ENCODE results near the gene COL7A1. TPM values are rescaled to one million over a fixed set of nuclear protein-coding genes. Genes with fewer than 3 reads are reported as not detected.

Gene COL7A1
- total and polyA plus RNA-seq, 2 of the 13 experiments (the other 11 are each of a cell fraction or from before 2014, with no cell fraction given) = 2.7 to 11.7 TPM

DNA sequence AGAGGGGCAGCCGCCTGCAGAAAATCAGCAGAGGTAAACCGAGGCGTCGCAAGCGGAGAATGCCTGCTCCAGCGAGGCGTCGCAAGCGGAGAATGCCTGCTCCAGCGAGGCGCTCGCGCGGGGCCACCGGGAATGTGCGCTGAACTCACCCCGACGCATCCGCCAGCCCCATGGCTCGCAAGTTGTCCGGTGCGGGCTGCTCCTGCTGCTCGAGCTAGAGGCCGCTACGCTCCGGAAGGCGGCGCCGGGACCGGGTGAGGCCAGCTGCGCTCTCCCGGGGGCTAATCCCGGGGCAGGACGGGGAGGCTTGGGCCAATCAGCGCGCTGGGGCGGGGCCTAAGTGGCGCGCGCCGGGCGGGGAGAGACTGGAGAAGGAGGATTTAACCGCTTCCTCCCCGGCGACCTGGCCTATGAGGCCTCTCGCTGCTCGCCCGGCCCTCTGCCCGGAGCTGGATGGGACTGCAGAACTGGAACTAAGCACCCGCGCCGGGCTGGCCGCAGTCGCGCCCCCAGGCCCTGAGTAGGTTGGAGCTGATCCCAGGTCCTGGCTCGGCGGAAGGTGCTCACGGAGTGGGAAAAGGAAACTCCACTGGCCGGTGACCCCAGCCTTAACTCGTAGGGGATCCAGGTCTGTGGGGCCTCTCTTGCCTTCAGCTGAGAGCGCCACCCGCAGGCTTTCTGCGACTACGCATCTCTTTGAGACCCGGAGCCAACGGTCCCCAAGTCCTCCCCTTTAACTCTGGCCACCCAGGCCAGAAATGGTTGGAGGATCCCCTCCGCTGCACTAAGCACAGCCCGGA, 40.3 kb upstream of the COL7A1 start, which contains the start of gene SLC26A6 (continued):
- TF ChIP-seq, protein P1, sequence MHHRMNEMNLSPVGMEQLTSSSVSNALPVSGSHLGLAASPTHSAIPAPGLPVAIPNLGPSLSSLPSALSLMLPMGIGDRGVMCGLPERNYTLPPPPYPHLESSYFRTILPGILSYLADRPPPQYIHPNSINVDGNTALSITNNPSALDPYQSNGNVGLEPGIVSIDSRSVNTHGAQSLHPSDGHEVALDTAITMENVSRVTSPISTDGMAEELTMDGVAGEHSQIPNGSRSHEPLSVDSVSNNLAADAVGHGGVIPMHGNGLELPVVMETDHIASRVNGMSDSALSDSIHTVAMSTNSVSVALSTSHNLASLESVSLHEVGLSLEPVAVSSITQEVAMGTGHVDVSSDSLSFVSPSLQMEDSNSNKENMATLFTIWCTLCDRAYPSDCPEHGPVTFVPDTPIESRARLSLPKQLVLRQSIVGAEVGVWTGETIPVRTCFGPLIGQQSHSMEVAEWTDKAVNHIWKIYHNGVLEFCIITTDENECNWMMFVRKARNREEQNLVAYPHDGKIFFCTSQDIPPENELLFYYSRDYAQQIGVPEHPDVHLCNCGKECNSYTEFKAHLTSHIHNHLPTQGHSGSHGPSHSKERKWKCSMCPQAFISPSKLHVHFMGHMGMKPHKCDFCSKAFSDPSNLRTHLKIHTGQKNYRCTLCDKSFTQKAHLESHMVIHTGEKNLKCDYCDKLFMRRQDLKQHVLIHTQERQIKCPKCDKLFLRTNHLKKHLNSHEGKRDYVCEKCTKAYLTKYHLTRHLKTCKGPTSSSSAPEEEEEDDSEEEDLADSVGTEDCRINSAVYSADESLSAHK (CRISPR knock-in tag; IDR thresholded peaks at IDR 0.05; ENCODE audit: borderline replicate concordance) = no peak
- peak; percentile 92 for TF ChIP-seq PITX1 (CRISPR knock-in tag; IDR thresholded peaks at IDR 0.05)
- TF ChIP-seq, protein P2, sequence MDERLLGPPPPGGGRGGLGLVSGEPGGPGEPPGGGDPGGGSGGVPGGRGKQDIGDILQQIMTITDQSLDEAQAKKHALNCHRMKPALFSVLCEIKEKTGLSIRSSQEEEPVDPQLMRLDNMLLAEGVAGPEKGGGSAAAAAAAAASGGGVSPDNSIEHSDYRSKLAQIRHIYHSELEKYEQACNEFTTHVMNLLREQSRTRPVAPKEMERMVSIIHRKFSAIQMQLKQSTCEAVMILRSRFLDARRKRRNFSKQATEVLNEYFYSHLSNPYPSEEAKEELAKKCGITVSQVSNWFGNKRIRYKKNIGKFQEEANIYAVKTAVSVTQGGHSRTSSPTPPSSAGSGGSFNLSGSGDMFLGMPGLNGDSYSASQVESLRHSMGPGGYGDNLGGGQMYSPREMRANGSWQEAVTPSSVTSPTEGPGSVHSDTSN (CRISPR knock-in tag; IDR thresholded peaks at IDR 0.05) = no peak
- TF ChIP-seq, protein P3, sequence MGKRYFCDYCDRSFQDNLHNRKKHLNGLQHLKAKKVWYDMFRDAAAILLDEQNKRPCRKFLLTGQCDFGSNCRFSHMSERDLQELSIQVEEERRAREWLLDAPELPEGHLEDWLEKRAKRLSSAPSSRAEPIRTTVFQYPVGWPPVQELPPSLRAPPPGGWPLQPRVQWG (CRISPR knock-in tag; IDR thresholded peaks at IDR 0.05; ENCODE audit: borderline replicate concordance, low read depth) = no peak
- TF ChIP-seq, protein P4, sequence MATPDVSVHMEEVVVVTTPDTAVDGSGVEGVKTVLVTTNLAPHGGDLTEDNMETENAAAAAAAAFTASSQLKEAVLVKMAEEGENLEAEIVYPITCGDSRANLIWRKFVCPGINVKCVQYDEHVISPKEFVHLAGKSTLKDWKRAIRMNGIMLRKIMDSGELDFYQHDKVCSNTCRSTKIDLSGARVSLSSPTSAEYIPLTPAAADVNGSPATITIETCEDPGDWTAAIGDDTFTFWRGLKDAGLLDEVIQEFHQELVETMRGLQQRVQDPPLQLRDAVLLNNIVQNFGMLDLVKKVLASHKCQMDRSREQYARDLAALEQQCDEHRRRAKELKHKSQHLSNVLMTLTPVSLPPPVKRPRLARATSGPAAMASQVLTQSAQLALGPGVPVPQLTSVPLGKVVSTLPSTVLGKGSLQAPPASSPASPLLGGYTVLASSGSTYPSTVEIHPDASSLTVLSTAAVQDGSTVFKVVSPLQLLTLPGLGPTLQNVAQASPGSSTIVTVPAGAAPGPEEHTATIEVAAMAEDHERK (CRISPR knock-in tag; IDR thresholded peaks at IDR 0.05; ENCODE audit: low read depth) = no peak
- TF ChIP-seq NFE2L2 (IDR thresholded peaks at IDR 0.05; ENCODE audit: low read length) = no peak
- no peak for TF ChIP-seq ZNF138 (CRISPR knock-in tag; IDR thresholded peaks at IDR 0.05; ENCODE audit: low read depth)
- TF ChIP-seq SYNCRIP (IDR thresholded peaks at IDR 0.05; ENCODE audit: insufficient read depth, low read depth, low read length) = no peak
- TF ChIP-seq FOXA1 (IDR thresholded peaks at IDR 0.05) = no peak
- no peak for TF ChIP-seq FOXA1 (CRISPR knock-in tag; IDR thresholded peaks at IDR 0.05)
- TF ChIP-seq TMF1 (CRISPR knock-in tag; IDR thresholded peaks at IDR 0.05; ENCODE audit: low read depth) = peak; percentile 52; the same call in 1 of the 2 replicates
- peak; percentile 81 for TF ChIP-seq ATF7-NPFF (CRISPR knock-in tag; IDR thresholded peaks at IDR 0.05; ENCODE audit: low read depth)
- peak; percentile 26; the same call in 1 of the 2 replicates for TF ChIP-seq ZNF614 (CRISPR knock-in tag; IDR thresholded peaks at IDR 0.05; ENCODE audit: borderline replicate concordance)
- TF ChIP-seq MYC (CRISPR knock-in tag; IDR thresholded peaks at IDR 0.05; ENCODE audit: borderline replicate concordance) = peak; percentile 40; the same call in 1 of the 2 replicates
- TF ChIP-seq ZNF563 (CRISPR knock-in tag; IDR thresholded peaks at IDR 0.05) = peak; percentile 25
- TF ChIP-seq ZNF773 (CRISPR knock-in tag; IDR thresholded peaks at IDR 0.05; ENCODE audit: borderline replicate concordance) = peak; percentile 53; the same call in 1 of the 2 replicates
- TF ChIP-seq, protein P5, sequence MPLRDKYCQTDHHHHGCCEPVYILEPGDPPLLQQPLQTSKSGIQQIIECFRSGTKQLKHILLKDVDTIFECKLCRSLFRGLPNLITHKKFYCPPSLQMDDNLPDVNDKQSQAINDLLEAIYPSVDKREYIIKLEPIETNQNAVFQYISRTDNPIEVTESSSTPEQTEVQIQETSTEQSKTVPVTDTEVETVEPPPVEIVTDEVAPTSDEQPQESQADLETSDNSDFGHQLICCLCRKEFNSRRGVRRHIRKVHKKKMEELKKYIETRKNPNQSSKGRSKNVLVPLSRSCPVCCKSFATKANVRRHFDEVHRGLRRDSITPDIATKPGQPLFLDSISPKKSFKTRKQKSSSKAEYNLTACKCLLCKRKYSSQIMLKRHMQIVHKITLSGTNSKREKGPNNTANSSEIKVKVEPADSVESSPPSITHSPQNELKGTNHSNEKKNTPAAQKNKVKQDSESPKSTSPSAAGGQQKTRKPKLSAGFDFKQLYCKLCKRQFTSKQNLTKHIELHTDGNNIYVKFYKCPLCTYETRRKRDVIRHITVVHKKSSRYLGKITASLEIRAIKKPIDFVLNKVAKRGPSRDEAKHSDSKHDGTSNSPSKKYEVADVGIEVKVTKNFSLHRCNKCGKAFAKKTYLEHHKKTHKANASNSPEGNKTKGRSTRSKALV (CRISPR knock-in tag; IDR thresholded peaks at IDR 0.05) = no peak
- no peak for TF ChIP-seq TGIF2 (CRISPR knock-in tag; IDR thresholded peaks at IDR 0.05)
- no peak for TF ChIP-seq ATRX (CRISPR knock-in tag; IDR thresholded peaks at IDR 0.05; ENCODE audit: borderline replicate concordance)
- no peak for TF ChIP-seq CCAR2 (optimal IDR thresholded peaks at IDR 0.05; ENCODE audit: low read depth, low read length)
- TF ChIP-seq ZNF775 (CRISPR knock-in tag; IDR thresholded peaks at IDR 0.05; ENCODE audit: borderline replicate concordance) = peak; percentile 78; the same call in 1 of the 2 replicates
- TF ChIP-seq SNAI1 (CRISPR knock-in tag; IDR thresholded peaks at IDR 0.05; ENCODE audit: borderline replicate concordance) = no peak; the same call in 1 of the 2 replicates
- TF ChIP-seq SMC3 (IDR thresholded peaks at IDR 0.05; ENCODE audit: low read length) = peak; percentile 56

Measured in HepG2 (cell line).